ENCODE measurements around the gene TEN1. TPM values are rescaled to one million over a fixed set of nuclear protein-coding genes. Genes with fewer than 3 reads are reported as not detected.

The TEN1 gene
- total and polyA plus RNA-seq, 2 of the 13 experiments (the other 11 are each of a cell fraction or from before 2014, with no cell fraction given) = 18.0 to 21.3 TPM

- TF ChIP-seq MLXIP (CRISPR knock-in tag; IDR thresholded peaks at IDR 0.05; ENCODE audit: borderline replicate concordance) (no peak), NPAS2 (CRISPR knock-in tag; IDR thresholded peaks at IDR 0.05; ENCODE audit: borderline replicate concordance) (no peak), SRY (CRISPR knock-in tag; IDR thresholded peaks at IDR 0.05) (peak; percentile 67; the same call in 1 of the 2 replicates), ZNF138 (CRISPR knock-in tag; IDR thresholded peaks at IDR 0.05; ENCODE audit: low read depth) (no peak), ZBTB39 (CRISPR knock-in tag; IDR thresholded peaks at IDR 0.05) (0 out of 2 replicates have a peak, but pooled peaks have one; percentile 72), ZFX (CRISPR knock-in tag; IDR thresholded peaks at IDR 0.05; ENCODE audit: low read depth) (peak; percentile 68)
- TF ChIP-seq, protein P1, sequence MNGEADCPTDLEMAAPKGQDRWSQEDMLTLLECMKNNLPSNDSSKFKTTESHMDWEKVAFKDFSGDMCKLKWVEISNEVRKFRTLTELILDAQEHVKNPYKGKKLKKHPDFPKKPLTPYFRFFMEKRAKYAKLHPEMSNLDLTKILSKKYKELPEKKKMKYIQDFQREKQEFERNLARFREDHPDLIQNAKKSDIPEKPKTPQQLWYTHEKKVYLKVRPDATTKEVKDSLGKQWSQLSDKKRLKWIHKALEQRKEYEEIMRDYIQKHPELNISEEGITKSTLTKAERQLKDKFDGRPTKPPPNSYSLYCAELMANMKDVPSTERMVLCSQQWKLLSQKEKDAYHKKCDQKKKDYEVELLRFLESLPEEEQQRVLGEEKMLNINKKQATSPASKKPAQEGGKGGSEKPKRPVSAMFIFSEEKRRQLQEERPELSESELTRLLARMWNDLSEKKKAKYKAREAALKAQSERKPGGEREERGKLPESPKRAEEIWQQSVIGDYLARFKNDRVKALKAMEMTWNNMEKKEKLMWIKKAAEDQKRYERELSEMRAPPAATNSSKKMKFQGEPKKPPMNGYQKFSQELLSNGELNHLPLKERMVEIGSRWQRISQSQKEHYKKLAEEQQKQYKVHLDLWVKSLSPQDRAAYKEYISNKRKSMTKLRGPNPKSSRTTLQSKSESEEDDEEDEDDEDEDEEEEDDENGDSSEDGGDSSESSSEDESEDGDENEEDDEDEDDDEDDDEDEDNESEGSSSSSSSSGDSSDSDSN (CRISPR knock-in tag; IDR thresholded peaks at IDR 0.05) = peak; percentile 43; the same call in 1 of the 2 replicates
These were observed 21.1 kb downstream of the TEN1 start (continued) for GRCh38 chr17:76000016-76000754.

All from HepG2 (cell line).